Mesothelial cell of epicardium (in vitro differentiated cells): ENCODE measurements around the gene STUB1. TPM values are rescaled to one million over a fixed set of nuclear protein-coding genes. Genes with fewer than 3 reads are reported as not detected.

Source experiments
- DNase-seq, 2 experiments: peaks; one replicate each; pipeline ENCODE4 v3.0.0; 2021; ENCODE audit warnings: low spot score in 2 of 2; ENCODE audit not compliant: unreplicated experiment in 2 of 2
- H3K27ac Mint-ChIP-seq: 2 replicates; pipeline ENCODE4 v1.8.0; 2021; ENCODE audit warnings: mixed read lengths
- H3K27me3 Mint-ChIP-seq: 2 replicates; pipeline ENCODE4 v1.8.0; 2021; ENCODE audit warnings: low read depth, mixed read lengths
- H3K36me3 Mint-ChIP-seq: 2 replicates; pipeline ENCODE4 v1.8.0; 2021; ENCODE audit warnings: mixed read lengths
- H3K4me1 Mint-ChIP-seq: 2 replicates; pipeline ENCODE4 v1.8.0; 2021; ENCODE audit warnings: mixed read lengths
- H3K4me3 Mint-ChIP-seq: 2 replicates; pipeline ENCODE4 v1.8.0; 2021; ENCODE audit warnings: mild to moderate bottlenecking, moderate library complexity, mixed read lengths
- H3K9me3 Mint-ChIP-seq: 2 replicates; pipeline ENCODE4 v1.8.0; 2021; ENCODE audit warnings: mixed read lengths
- total RNA-seq: library from RNA; stranded (reverse); gene quantifications from 3 replicates; pipeline ENCODE4 v1.2.1, GENCODE V29; 2021
- TF ChIP-seq, protein P1 (sequence below): fragments of 200-600 bp; sonication (generic); IDR thresholded peaks from one replicate; pipeline ENCODE4 v1.5.0; 2021; ENCODE audit warnings: antibody characterized with exemption; ENCODE audit not compliant: unreplicated experiment

STUB1 gene
- total RNA-seq, 1 donor from 2014 or later: 69.4 TPM

DNA sequence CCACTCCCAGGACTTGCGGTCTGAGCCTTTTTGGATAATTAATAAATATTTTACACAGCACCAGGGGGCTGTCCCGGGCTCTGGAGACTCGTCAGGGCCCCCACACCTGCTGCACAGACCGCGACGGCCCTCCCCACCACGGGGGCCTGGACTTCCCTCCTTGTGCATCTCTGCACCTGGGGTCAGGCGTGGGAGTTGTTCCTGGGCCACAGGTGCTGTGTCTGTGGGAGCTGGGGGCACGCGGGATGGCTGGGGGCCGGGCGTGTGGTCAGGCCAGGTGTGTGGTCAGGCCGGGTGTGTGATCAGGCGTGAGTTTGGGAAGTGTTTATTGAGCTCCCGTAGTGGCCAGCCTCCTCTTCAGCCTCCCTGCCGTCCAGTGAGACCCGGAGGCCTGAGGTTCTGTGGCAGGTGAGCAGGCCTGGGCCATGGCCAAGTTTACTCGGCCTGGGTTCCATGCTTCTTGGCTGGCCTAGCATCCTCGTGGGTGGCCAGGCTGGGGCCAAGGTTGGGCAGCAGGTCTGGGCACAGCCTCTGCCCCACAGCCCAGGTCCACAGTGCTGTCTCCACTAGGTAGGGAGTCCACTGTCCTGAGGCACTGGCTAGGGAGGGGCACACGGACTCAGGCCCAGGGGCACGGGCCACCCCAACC is 1.9 kb upstream of the STUB1 start:
- Mint-ChIP-seq H3K4me3 (no peak overlapping the region), H3K36me3 (peaks cover 9% of the 10 kb centered on the region)
- DNase-seq: no peak

GRCh38 chr16:678858-679813 is 1.1 kb upstream of the STUB1 start:
- no peaks in the 10 kb centered on the region for H3K9me3 Mint-ChIP-seq
- peak overlapping the region; percentile 86 for H3K27ac Mint-ChIP-seq
- peaks cover 9% of the 10 kb centered on the region for H3K36me3 Mint-ChIP-seq
- peak overlapping the region; percentile 69 for H3K4me3 Mint-ChIP-seq
- DNase-seq: peak in 1 of 2 experiments; percentile 73
- peaks cover 19% of the 10 kb centered on the region for H3K4me1 Mint-ChIP-seq
- H3K27me3 Mint-ChIP-seq: peaks cover 10% of the 10 kb centered on the region
- TF ChIP-seq, protein P1, sequence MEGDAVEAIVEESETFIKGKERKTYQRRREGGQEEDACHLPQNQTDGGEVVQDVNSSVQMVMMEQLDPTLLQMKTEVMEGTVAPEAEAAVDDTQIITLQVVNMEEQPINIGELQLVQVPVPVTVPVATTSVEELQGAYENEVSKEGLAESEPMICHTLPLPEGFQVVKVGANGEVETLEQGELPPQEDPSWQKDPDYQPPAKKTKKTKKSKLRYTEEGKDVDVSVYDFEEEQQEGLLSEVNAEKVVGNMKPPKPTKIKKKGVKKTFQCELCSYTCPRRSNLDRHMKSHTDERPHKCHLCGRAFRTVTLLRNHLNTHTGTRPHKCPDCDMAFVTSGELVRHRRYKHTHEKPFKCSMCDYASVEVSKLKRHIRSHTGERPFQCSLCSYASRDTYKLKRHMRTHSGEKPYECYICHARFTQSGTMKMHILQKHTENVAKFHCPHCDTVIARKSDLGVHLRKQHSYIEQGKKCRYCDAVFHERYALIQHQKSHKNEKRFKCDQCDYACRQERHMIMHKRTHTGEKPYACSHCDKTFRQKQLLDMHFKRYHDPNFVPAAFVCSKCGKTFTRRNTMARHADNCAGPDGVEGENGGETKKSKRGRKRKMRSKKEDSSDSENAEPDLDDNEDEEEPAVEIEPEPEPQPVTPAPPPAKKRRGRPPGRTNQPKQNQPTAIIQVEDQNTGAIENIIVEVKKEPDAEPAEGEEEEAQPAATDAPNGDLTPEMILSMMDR: no peak

More for the DNA sequence above, 1.9 kb upstream of the STUB1 start:
- Mint-ChIP-seq H3K9me3 (no peaks in the 10 kb centered on the region), H3K4me1 (peaks cover 19% of the 10 kb centered on the region), H3K27me3 (peaks cover 10% of the 10 kb centered on the region), H3K27ac (no peak overlapping the region)
- TF ChIP-seq, protein P1: no peak

- Mint-ChIP-seq H3K27ac (no peak overlapping the region), H3K36me3 (peaks cover 9% of the 10 kb centered on the region), H3K4me1 (peaks cover 20% of the 10 kb centered on the region), H3K9me3 (no peaks in the 10 kb centered on the region), H3K27me3 (peaks cover 5% of the 10 kb centered on the region), H3K4me3 (peak overlapping the region; percentile 78)
- DNase-seq: no peak
- TF ChIP-seq, protein P1: no peak
These were observed 375 bp downstream of the STUB1 start for GRCh38 chr16:680625-680945.

GRCh38 chr16:680967-681745 is 946 bp downstream of the STUB1 start:
- TF ChIP-seq, protein P1: no peak
- Mint-ChIP-seq H3K4me1 (peaks cover 20% of the 10 kb centered on the region), H3K27me3 (peaks cover 5% of the 10 kb centered on the region), H3K36me3 (peaks cover 11% of the 10 kb centered on the region), H3K27ac (peak overlapping the region; percentile 73), H3K4me3 (peak overlapping the region; percentile 78), H3K9me3 (no peaks in the 10 kb centered on the region)
- no peak for DNase-seq

- Mint-ChIP-seq H3K9me3 (no peaks in the 10 kb centered on the region), H3K4me1 (peaks cover 20% of the 10 kb centered on the region), H3K4me3 (peak overlapping the region; percentile 78), H3K27ac (peak overlapping the region; percentile 39), H3K36me3 (peaks cover 11% of the 10 kb centered on the region), H3K27me3 (peaks cover under 1% of the 10 kb centered on the region)
- TF ChIP-seq, protein P1: no peak
- no peak for DNase-seq
These were observed 1.7 kb downstream of the STUB1 start for GRCh38 chr16:681746-682427.
